IPS DF 6.9 (cell line): Measurements from ENCODE around the gene TSC22D4.
"Not testable (repeated sequence)": the region's sequence is repeated elsewhere in the genome, so short reads cannot be mapped to it uniquely, and the experiment has no call there.

Experiments used
- DNase-seq: peaks from one replicate; pipeline ENCODE4 v3.0.0-alpha.2; 2013; ENCODE audit warnings: low read depth, low spot score
- H3K27ac ChIP-seq: one replicate; pipeline ENCODE4 v1.5.1; 2013; ENCODE audit warnings: low read length, control low read depth
- H3K27me3 ChIP-seq: 2 replicates; pipeline ENCODE4 v1.6.1; 2013; ENCODE audit warnings: mild to moderate bottlenecking, low read length; ENCODE audit not compliant: control insufficient read depth, insufficient read depth
- H3K36me3 ChIP-seq: 2 replicates; pipeline ENCODE4 v1.6.1; 2013; ENCODE audit warnings: low read length; ENCODE audit not compliant: control insufficient read depth, insufficient read depth
- H3K4me1 ChIP-seq: 2 replicates; pipeline ENCODE4 v1.6.1; 2013; ENCODE audit warnings: low read length; ENCODE audit not compliant: control insufficient read depth, insufficient read depth
- H3K4me3 ChIP-seq: 2 replicates; pipeline ENCODE4 v1.5.1; 2013; ENCODE audit warnings: mild to moderate bottlenecking, low read length
- H3K9me3 ChIP-seq: 2 replicates; pipeline ENCODE4 v1.6.1; 2013; ENCODE audit warnings: low read length, inconsistent platforms; ENCODE audit not compliant: control insufficient read depth, insufficient read depth
- WGBS: extraction: QIAGEN DNeasy Blood & Tissue Kit; methylation state at CpG from one replicate; pipeline ENCODE4 v1.1.7; 2013; ENCODE audit warnings: mixed read lengths, missing lambda C conversion rate; ENCODE audit not compliant: insufficient read length, insufficient coverage; 5-methylcytosine and 5-hydroxymethylcytosine counted together

The TSC22D4 gene

GRCh38 chr7:100443096-100443840 lies 35.7 kb downstream of the TSC22D4 start:
- H3K4me1 ChIP-seq: no peaks in the 10 kb centered on the region
- no peak for DNase-seq
- no peaks in the 10 kb centered on the region for H3K27me3 ChIP-seq
- no peak overlapping the region for H3K4me3 ChIP-seq
- H3K27ac ChIP-seq: no peak overlapping the region
- H3K9me3 ChIP-seq: no peaks in the 10 kb centered on the region
- WGBS: no CpG with 5 or more reads among the region's 9 CpGs
- no peaks in the 10 kb centered on the region for H3K36me3 ChIP-seq

GRCh38 chr7:100441641-100442535 lies 37.1 kb downstream of the TSC22D4 start:
- no CpG with 5 or more reads among the region's 11 CpGs for WGBS
- no peaks in the 10 kb centered on the region for H3K9me3 ChIP-seq
- no peaks in the 10 kb centered on the region for H3K27me3 ChIP-seq
- no peak for DNase-seq
- H3K27ac ChIP-seq: no peak overlapping the region
- H3K4me3 ChIP-seq: no peak overlapping the region
- H3K36me3 ChIP-seq: no peaks in the 10 kb centered on the region
- H3K4me1 ChIP-seq: no peaks in the 10 kb centered on the region

GRCh38 chr7:100439244-100439643 lies 39.8 kb downstream of the TSC22D4 start:
- not testable (repeated sequence) for H3K36me3 ChIP-seq, H3K27ac ChIP-seq, H3K9me3 ChIP-seq, H3K27me3 ChIP-seq, H3K4me1 ChIP-seq, H3K4me3 ChIP-seq, DNase-seq
- no CpG with 5 or more reads among the region's 7 CpGs for WGBS

GRCh38 chr7:100438731-100439130 lies 40.3 kb downstream of the TSC22D4 start:
- not testable (repeated sequence) for H3K4me3 ChIP-seq, H3K27ac ChIP-seq, DNase-seq, H3K27me3 ChIP-seq, H3K9me3 ChIP-seq, H3K36me3 ChIP-seq, H3K4me1 ChIP-seq
- WGBS: no CpG with 5 or more reads among the region's 8 CpGs

GRCh38 chr7:100438172-100438571 lies 40.8 kb downstream of the TSC22D4 start:
- WGBS: 100% methylated on average over 1 of the region's 2 CpGs
- H3K27ac ChIP-seq: no peak overlapping the region

GRCh38 chr7:100437150-100438100 lies 41.6 kb downstream of the TSC22D4 start:
- no CpG with 5 or more reads among the region's 28 CpGs for WGBS
- H3K4me3 ChIP-seq: no peak overlapping the region
- DNase-seq: no peak
- H3K36me3 ChIP-seq: peaks cover 13% of the 10 kb centered on the region; the same call in 1 of the 2 replicates
- no peaks in the 10 kb centered on the region for H3K27me3 ChIP-seq
- H3K4me1 ChIP-seq: no peaks in the 10 kb centered on the region
- H3K27ac ChIP-seq: no peak overlapping the region
- H3K9me3 ChIP-seq: no peaks in the 10 kb centered on the region

More at GRCh38 chr7:100438172-100438571, 40.8 kb downstream of the TSC22D4 start:
- H3K36me3 ChIP-seq: peaks cover 7% of the 10 kb centered on the region; the same call in 1 of the 2 replicates
- no peak for DNase-seq
- no peaks in the 10 kb centered on the region for H3K4me1 ChIP-seq
- no peak overlapping the region for H3K4me3 ChIP-seq
- no peaks in the 10 kb centered on the region for H3K27me3 ChIP-seq
- H3K9me3 ChIP-seq: no peaks in the 10 kb centered on the region

- H3K4me1 ChIP-seq: peaks cover 4% of the 10 kb centered on the region
- no peaks in the 10 kb centered on the region for H3K27me3 ChIP-seq
- H3K27ac ChIP-seq: no peak overlapping the region
- no CpG with 5 or more reads among the region's 81 CpGs for WGBS
- peak overlapping the region; percentile 87 for H3K4me3 ChIP-seq
- no peak for DNase-seq
- no peaks in the 10 kb centered on the region for H3K9me3 ChIP-seq
- H3K36me3 ChIP-seq: peaks cover 17% of the 10 kb centered on the region
Measured at GRCh38 chr7:100435401-100436304, 43.4 kb downstream of the TSC22D4 start.

- Histone ChIP-seq H3K4me3 (no peak overlapping the region), H3K27ac (no peak overlapping the region), H3K4me1 (peaks cover 6% of the 10 kb centered on the region), H3K27me3 (no peaks in the 10 kb centered on the region), H3K36me3 (peaks cover 17% of the 10 kb centered on the region), H3K9me3 (no peaks in the 10 kb centered on the region)
- no peak for DNase-seq
- no CpG with 5 or more reads among the region's 22 CpGs for WGBS
Measured at GRCh38 chr7:100434297-100435144, 44.5 kb downstream of the TSC22D4 start.
